Spleen (tissue), 7 donors: ENCODE measurements around the gene DPF3.

Experiments
- POLR2A ChIP-seq, 3 donors: fragments of 450-650 bp; IDR thresholded peaks; one replicate each; pipeline ENCODE4 v1.5.1; 2017; ENCODE audit warnings: antibody characterized with exemption in 3 of 3, mild to moderate bottlenecking in 1 of 3
- POLR2AphosphoS5 ChIP-seq, 3 donors: sonication (generic); formaldehyde crosslinking; IDR thresholded peaks; one replicate each; pipeline ENCODE4 v1.5.1; 2017; ENCODE audit warnings: antibody characterized with exemption in 3 of 3
- TF ChIP-seq, protein P1 (sequence below), 11 experiments: fragments of 200-600 bp in 7 of 11; fragments of 450-650 bp in 4 of 11; sonication (generic) in 4 of 11; IDR thresholded peaks in 8 of 11; conservative IDR thresholded peaks in 3 of 11; 1 replicate in 7 of 11; 2 replicates in 4 of 11; pipeline versions ENCODE4 v1.4.0 to v1.8.0; 2016 to 2021; ENCODE audit warnings: antibody characterized with exemption in 11 of 11, inconsistent platforms in 4 of 11, mild to moderate bottlenecking in 1 of 11
- donor health status: DM: no; HTN: no; CAD: no; lungs with moderate emphysema.
- donor health status: DM: no; HTN: no; CAD: no.
- donor health status: DM: no; HTN: no; CAD: no.

- TF ChIP-seq, protein P1, sequence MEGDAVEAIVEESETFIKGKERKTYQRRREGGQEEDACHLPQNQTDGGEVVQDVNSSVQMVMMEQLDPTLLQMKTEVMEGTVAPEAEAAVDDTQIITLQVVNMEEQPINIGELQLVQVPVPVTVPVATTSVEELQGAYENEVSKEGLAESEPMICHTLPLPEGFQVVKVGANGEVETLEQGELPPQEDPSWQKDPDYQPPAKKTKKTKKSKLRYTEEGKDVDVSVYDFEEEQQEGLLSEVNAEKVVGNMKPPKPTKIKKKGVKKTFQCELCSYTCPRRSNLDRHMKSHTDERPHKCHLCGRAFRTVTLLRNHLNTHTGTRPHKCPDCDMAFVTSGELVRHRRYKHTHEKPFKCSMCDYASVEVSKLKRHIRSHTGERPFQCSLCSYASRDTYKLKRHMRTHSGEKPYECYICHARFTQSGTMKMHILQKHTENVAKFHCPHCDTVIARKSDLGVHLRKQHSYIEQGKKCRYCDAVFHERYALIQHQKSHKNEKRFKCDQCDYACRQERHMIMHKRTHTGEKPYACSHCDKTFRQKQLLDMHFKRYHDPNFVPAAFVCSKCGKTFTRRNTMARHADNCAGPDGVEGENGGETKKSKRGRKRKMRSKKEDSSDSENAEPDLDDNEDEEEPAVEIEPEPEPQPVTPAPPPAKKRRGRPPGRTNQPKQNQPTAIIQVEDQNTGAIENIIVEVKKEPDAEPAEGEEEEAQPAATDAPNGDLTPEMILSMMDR (IDR thresholded peaks at IDR 0.05 in 8 of 11, conservative IDR thresholded peaks at IDR 0.05 in 3 of 11): no peak
- no peak for TF ChIP-seq POLR2AphosphoS5 (IDR thresholded peaks at IDR 0.05)
- no peak for TF ChIP-seq POLR2A (IDR thresholded peaks at IDR 0.05)
Measured at GRCh38 chr14:72665259-72665658, 228.6 kb downstream of the DPF3 start.
